Right cardiac atrium (tissue), 5 donors: ENCODE results near the gene MAPKAP1. TPM values are rescaled to one million over a fixed set of nuclear protein-coding genes. Genes with fewer than 3 reads are reported as not detected.

Experiments used
- ATAC-seq, 2 donors: fragments of 200-7000 bp; cut with Tn5 transposase; one replicate each; pipeline versions ENCODE4 v1.8.0 to v1.9.1; 2020; ENCODE audit warnings: moderate library complexity in 2 of 2, mild to moderate bottlenecking in 1 of 2
- DNase-seq, 3 donors: peaks; one replicate each; pipeline ENCODE4 v3.0.0-alpha.2; 2020
- H3K27ac ChIP-seq: one replicate; pipeline ENCODE4 v1.5.1; 2013; ENCODE audit warnings: mild to moderate bottlenecking, low read length, control low read depth, moderate library complexity
- H3K27me3 ChIP-seq: one replicate; pipeline ENCODE4 v1.6.1; 2013; ENCODE audit not compliant: control insufficient read depth, insufficient read depth
- H3K4me1 ChIP-seq: one replicate; pipeline ENCODE4 v1.6.1; 2013; ENCODE audit warnings: low read length; ENCODE audit not compliant: control insufficient read depth, insufficient read depth
- H3K4me3 ChIP-seq: one replicate; pipeline ENCODE4 v1.5.1; 2013; ENCODE audit warnings: low read length, control low read depth
- H3K9me3 ChIP-seq: one replicate; pipeline ENCODE4 v1.6.1; 2013; ENCODE audit warnings: low read length; ENCODE audit not compliant: control insufficient read depth
- WGBS: extraction: QIAGEN DNeasy Blood & Tissue Kit; methylation state at CpG from one replicate; pipeline ENCODE4 v1.1.7; 2013; 5-methylcytosine and 5-hydroxymethylcytosine counted together
- intact Hi-C, 4 donors: fragments of 100-400 bp; cut with DNase I; formaldehyde crosslinking; loops; one replicate each; pipeline versions ENCODE4 v1.11.0 to v1.14.0; 2022 to 2023
- polyA plus RNA-seq: library from polyadenylated mRNA; stranded (reverse); fragments of 200-250 nt; gene quantifications from one replicate; pipeline ENCODE4 v1.2.3, GENCODE V29; 2013
- total RNA-seq, 4 donors: library from RNA; stranded (reverse); fragmentation: NEBNext Ultra II Directional; extraction: Animal tissue kit (Norgen Biotek cat#: 25700); gene quantifications; one replicate each; pipeline ENCODE4 v1.2.1, GENCODE V29; 2021
- donor health status: healthy with polysubstance abuse.
- donor health status: DM: no; HTN: yes; CAD: no.
- donor health status: DM: no; HTN: no; CAD: no.
- donor health status: DM: no; HTN: yes; CAD: no; lungs with severe emphysema.
- donor health status: DM: yes; HTN: yes; CAD: no.

The MAPKAP1 gene
- total and polyA plus RNA-seq, 5 donors, result 97.1 to 116 (median 108) TPM

- H3K4me1 ChIP-seq, result peaks cover 2% of the 10 kb centered on the region
- no peak overlapping the region for H3K27ac ChIP-seq
- ATAC-seq (no peak), DNase-seq (no peak)
- H3K27me3 ChIP-seq, result no peaks in the 10 kb centered on the region
- WGBS, result 98% methylated on average over 1 of the region's 1 CpG
- intact Hi-C loops, result loop anchor here (2.0 to 10.0 kb wide), 4 partner anchors 222 to 864 kb away; no protein-coding TSS in a partner anchor
- H3K9me3 ChIP-seq, result no peaks in the 10 kb centered on the region
- H3K4me3 ChIP-seq, result no peak overlapping the region
Observed at GRCh38 chr9:125630436-125630835, 76.6 kb downstream of the MAPKAP1 start.

GRCh38 chr9:125629446-125629845 lies 77.6 kb downstream of the MAPKAP1 start:
- Histone ChIP-seq H3K9me3 (no peaks in the 10 kb centered on the region), H3K27ac (no peak overlapping the region), H3K4me3 (no peak overlapping the region), H3K27me3 (no peaks in the 10 kb centered on the region), H3K4me1 (no peaks in the 10 kb centered on the region)
- DNase-seq (no peak), ATAC-seq (no peak)
- 91% methylated on average over 3 of the region's 3 CpGs for WGBS
- intact Hi-C loops, result no loop called here

- Histone ChIP-seq H3K27me3 (no peaks in the 10 kb centered on the region), H3K4me3 (no peak overlapping the region), H3K4me1 (no peaks in the 10 kb centered on the region), H3K27ac (no peak overlapping the region), H3K9me3 (no peaks in the 10 kb centered on the region)
- intact Hi-C loops, result no loop called here
- no peak for DNase-seq
- no peak for ATAC-seq
Observed at GRCh38 chr9:125626187-125626586, 80.8 kb downstream of the MAPKAP1 start.

GRCh38 chr9:125621170-125621569 lies 85.8 kb downstream of the MAPKAP1 start:
- Histone ChIP-seq H3K9me3 (no peaks in the 10 kb centered on the region), H3K4me3 (no peak overlapping the region), H3K4me1 (no peaks in the 10 kb centered on the region), H3K27ac (no peak overlapping the region), H3K27me3 (no peaks in the 10 kb centered on the region)
- no peak for DNase-seq
- ATAC-seq, result no peak
- intact Hi-C loops, result no loop called here
- WGBS, result 98% methylated on average over 1 of the region's 1 CpG

GRCh38 chr9:125620216-125620615 lies 86.8 kb downstream of the MAPKAP1 start:
- Histone ChIP-seq H3K4me1 (peaks cover 1% of the 10 kb centered on the region), H3K4me3 (no peak overlapping the region), H3K9me3 (no peaks in the 10 kb centered on the region), H3K27ac (no peak overlapping the region), H3K27me3 (no peaks in the 10 kb centered on the region)
- ATAC-seq (no peak), DNase-seq (no peak)
- intact Hi-C loops, result no loop called here
- 92% methylated on average over 5 of the region's 5 CpGs for WGBS

- 95% methylated on average over 5 of the region's 5 CpGs for WGBS
- Histone ChIP-seq H3K4me1 (peaks cover 5% of the 10 kb centered on the region), H3K9me3 (no peaks in the 10 kb centered on the region), H3K4me3 (no peak overlapping the region), H3K27ac (no peak overlapping the region), H3K27me3 (no peaks in the 10 kb centered on the region)
- no peak for ATAC-seq
- intact Hi-C loops, result no loop called here
- DNase-seq, result no peak
Observed at GRCh38 chr9:125617087-125617486, 89.9 kb downstream of the MAPKAP1 start.

GRCh38 chr9:125613141-125613540 lies 93.9 kb downstream of the MAPKAP1 start:
- H3K4me1 ChIP-seq, result peaks cover 5% of the 10 kb centered on the region
- WGBS, result 87% methylated on average over 4 of the region's 4 CpGs
- H3K27me3 ChIP-seq, result no peaks in the 10 kb centered on the region
- DNase-seq (no peak), ATAC-seq (peak; percentile 16 to 43)
- intact Hi-C loops, result no loop called here
- H3K9me3 ChIP-seq, result no peaks in the 10 kb centered on the region
- no peak overlapping the region for H3K4me3 ChIP-seq
- peak overlapping the region; percentile 6 for H3K27ac ChIP-seq

- Histone ChIP-seq H3K4me3 (no peak overlapping the region), H3K27ac (no peak overlapping the region), H3K27me3 (no peaks in the 10 kb centered on the region), H3K9me3 (no peaks in the 10 kb centered on the region), H3K4me1 (peaks cover 5% of the 10 kb centered on the region)
- intact Hi-C loops, result no loop called here
- ATAC-seq, result no peak
- DNase-seq, result no peak
Observed at GRCh38 chr9:125612616-125613015, 94.4 kb downstream of the MAPKAP1 start.

- no peak for ATAC-seq
- 99% methylated on average over 2 of the region's 2 CpGs for WGBS
- intact Hi-C loops, result no loop called here
- H3K27me3 ChIP-seq, result no peaks in the 10 kb centered on the region
- H3K4me3 ChIP-seq, result no peak overlapping the region
- peaks cover 5% of the 10 kb centered on the region for H3K4me1 ChIP-seq
- no peak for DNase-seq
- H3K9me3 ChIP-seq, result no peaks in the 10 kb centered on the region
- no peak overlapping the region for H3K27ac ChIP-seq
Observed at GRCh38 chr9:125611121-125611765, 95.8 kb downstream of the MAPKAP1 start.

- Histone ChIP-seq H3K4me3 (no peak overlapping the region), H3K27me3 (no peaks in the 10 kb centered on the region), H3K4me1 (peaks cover 4% of the 10 kb centered on the region), H3K9me3 (no peaks in the 10 kb centered on the region), H3K27ac (no peak overlapping the region)
- WGBS, result 98% methylated on average over 1 of the region's 1 CpG
- intact Hi-C loops, result no loop called here
- ATAC-seq, result no peak
- no peak for DNase-seq
Observed at GRCh38 chr9:125609744-125610143, 97.3 kb downstream of the MAPKAP1 start.

GRCh38 chr9:125608489-125609224 lies 98.4 kb downstream of the MAPKAP1 start:
- Histone ChIP-seq H3K9me3 (no peaks in the 10 kb centered on the region), H3K27me3 (no peaks in the 10 kb centered on the region), H3K4me1 (peaks cover 4% of the 10 kb centered on the region), H3K27ac (no peak overlapping the region), H3K4me3 (no peak overlapping the region)
- intact Hi-C loops, result no loop called here
- WGBS, result 31% methylated on average over 10 of the region's 10 CpGs
- ATAC-seq (peak; percentile 64 to 76), DNase-seq (peak in 1 of 3 donors; percentile 53)
